ENCODE results near the gene PYDC1.
"Not testable (repeated sequence)": the region's sequence is repeated elsewhere in the genome, so short reads cannot be mapped to it uniquely, and the experiment has no call there.

PYDC1 gene

DNA sequence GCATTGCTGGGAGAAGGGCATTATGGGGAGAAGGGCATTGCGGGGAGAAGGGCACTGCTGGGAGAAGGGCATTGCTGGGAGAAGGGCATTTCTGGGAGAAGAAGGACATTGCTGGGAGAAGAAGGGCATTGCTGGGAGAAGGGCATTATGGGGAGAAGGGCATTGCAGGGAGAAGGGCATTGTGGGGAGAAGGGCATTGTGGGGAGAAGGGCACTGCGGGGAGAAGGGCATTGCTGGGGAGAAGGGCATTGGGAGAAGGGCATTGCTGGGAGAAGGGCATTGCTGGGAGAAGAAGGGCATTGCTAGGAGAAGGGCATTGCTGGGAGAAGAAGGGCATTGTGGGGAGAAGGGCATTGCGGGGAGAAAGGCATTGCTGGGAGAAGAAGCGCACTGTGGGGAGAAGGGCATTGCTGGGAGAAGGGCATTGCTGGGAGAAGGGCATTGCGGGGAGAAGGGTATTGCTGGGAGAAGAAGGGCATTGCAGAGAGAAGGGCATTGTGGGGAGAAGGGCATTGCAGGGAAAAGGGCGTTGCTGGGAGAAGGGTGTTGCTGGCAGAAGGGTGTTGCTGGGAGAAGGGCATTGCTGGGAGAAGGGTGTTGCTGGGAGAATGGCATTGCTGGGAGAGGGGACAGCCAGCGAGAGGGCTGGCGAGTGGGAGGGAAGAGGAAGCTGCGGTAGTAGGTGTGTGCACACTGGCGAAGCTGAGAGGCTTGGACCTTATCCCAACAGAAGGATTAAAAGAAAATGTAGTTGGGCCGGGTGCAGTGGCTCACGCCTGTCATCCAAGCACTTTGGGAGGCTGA lies 4.6 kb upstream of the PYDC1 start:
- DNase-seq, result no peak

- DNase-seq, result no peak
These were observed 2.3 kb upstream of the PYDC1 start for GRCh38 chr16:31219154-31219741.

DNA sequence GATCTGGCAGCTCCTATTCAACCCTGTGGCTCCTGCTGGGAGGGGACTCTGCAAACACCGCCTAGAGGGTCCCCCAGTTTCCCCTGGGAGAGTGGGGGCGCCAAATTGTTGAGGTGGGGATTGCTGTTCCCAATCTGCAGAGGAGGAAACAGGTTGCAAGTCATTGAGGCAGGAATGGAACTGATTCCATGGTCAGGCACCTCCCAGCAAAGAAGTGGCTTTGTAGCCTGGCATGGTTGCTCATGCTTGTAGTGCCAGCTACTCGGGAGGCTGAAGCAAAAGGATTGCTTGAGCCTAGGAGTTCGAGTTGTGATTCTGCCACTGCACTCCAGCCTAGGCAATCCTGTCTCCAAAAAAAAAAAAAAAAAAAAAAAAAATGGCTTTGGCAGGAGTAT lies 198 bp upstream of the PYDC1 start:
- DNase-seq, result peak in 1 of 2 experiments; percentile 21

DNA sequence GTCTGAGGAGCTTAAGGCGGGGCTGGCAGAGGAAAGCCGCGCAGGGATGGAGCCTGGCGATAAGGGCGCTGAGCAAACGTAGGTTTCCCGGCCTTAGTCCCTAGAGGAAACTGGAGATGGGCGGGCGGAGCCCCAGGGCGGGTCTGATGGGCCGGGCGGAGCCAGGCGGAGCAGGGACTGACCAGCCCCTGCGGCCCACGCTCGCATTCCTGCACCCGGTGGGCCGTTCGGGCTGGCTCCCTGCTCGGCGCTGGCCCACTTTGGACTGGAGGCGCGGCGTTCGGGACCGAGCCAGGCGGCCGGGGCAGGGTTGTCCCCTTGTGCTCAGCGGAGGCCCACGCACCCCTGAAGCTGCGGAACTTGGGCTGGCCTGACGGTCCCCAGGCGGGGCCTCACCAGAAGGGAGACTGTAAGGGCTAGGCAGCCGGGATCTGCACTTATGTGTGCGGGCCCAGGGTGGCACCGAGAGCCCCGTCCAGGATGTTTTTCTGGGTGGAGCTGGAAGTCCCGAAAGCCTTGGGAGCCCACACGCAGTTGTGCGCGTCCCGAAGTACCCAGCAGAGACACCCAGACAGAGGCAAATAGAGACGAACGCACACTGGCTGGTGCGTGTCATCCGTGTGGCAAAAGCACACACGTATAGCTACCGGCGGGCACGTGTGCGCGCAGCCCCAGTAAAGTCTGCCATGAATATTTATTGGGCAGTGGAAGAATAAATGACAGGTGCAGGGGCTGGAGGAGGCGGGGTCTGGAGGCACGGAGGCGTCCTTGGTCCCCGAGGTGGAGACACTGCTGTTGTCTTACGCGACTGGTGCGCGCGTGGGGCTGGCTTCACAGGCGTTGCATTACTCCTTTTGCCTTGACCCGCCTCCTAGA lies 1.4 kb downstream of the PYDC1 start:
- DNase-seq, result peak in 1 of 2 experiments; percentile 83

DNA sequence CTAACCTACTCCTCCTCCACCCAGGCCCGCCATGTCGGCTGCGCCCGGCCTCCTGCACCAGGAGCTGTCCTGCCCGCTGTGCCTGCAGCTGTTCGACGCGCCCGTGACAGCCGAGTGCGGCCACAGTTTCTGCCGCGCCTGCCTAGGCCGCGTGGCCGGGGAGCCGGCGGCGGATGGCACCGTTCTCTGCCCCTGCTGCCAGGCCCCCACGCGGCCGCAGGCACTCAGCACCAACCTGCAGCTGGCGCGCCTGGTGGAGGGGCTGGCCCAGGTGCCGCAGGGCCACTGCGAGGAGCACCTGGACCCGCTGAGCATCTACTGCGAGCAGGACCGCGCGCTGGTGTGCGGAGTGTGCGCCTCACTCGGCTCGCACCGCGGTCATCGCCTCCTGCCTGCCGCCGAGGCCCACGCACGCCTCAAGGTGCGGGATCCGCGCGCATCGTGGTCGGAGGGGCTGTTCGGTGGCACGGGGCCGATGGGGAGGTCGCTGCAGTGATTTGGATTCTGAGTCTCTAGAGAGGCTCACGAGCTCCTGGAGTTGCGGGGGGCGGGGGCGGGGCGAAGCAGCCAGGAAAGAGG lies 2.1 kb downstream of the PYDC1 start:
- peak in 1 of 2 experiments; percentile 35 for DNase-seq

GRCh38 chr16:31213877-31214707 lies 2.8 kb downstream of the PYDC1 start, which contains the start of gene TRIM72:
TSS of gene TRIM72 (plus strand) at chr16:31214119. CDS start at chr16:31214739, 620 bp downstream.
- DNase-seq, result no peak

DNA sequence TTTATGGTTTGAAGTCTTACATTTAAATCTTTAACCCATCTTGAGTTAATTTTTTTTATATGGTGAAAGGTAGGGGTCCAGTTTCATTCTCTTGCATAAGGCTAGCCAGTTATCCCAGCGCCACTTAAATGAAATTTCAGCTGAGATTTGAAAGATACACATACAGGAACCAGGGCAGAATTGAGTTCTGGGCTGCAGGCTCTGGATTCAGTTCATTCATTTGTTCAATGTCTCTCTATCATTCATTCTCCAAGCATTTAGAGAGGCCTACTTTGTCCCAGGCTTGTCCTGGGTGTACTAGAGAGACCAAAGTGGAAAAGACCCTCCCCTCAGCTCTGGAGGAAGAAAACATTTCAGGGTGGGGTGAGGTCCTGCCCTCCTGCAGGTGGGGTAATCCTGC lies 3.6 kb downstream of the PYDC1 start:
- DNase-seq, result no peak

- DNase-seq, result no peak
These were observed 10.2 kb downstream of the PYDC1 start for GRCh38 chr16:31206776-31207175.

DNA sequence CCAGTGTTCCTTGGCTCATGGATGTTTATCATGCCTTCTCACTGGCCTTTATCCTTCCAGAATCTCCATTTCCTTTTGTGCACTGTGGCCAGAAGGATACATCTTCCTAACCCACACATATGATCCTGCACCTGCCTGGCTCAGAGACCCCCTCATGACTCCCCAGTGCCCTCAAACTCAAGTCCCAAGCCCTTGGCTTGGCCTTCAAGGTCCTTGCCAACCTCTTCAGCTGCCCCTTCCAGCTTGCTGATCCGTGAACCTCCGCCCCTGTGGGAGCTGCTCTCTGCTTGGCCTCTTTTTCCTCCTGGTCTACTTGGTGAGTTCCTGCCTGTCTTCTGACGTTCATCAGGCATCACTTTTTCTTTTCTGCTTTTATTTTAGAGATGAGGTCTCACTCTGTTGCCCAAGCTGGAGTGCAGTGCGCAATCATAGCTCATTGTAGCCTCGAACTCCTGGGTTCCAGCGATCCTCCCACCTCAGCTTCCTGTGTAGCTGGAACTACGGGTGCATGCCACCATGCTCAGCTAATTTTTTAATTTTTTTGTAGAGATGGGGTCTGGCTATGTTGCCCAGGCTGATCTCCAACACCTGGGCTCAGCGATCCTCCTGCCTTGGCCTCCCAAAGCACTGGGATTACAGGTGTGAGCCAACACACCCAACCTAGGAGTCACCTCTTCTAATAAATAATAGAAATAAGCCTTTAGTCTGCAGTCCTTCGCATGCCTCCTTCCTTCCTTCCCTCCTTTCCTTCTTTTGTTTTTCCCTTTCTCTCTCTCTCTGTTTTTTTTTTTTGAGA lies 11.9 kb downstream of the PYDC1 start:
- no peak for DNase-seq

- peak in 1 of 2 experiments; percentile 55 for DNase-seq
These were observed 14.2 kb downstream of the PYDC1 start, which contains the start of gene PYCARD for GRCh38 chr16:31202414-31203375. TSS of gene PYCARD (minus strand) at chr16:31202760. CDS start at chr16:31202690, 70 bp downstream.

- peak in 1 of 2 experiments; percentile 55 for DNase-seq
These were observed 15.1 kb downstream of the PYDC1 start for GRCh38 chr16:31201582-31202413.

DNA sequence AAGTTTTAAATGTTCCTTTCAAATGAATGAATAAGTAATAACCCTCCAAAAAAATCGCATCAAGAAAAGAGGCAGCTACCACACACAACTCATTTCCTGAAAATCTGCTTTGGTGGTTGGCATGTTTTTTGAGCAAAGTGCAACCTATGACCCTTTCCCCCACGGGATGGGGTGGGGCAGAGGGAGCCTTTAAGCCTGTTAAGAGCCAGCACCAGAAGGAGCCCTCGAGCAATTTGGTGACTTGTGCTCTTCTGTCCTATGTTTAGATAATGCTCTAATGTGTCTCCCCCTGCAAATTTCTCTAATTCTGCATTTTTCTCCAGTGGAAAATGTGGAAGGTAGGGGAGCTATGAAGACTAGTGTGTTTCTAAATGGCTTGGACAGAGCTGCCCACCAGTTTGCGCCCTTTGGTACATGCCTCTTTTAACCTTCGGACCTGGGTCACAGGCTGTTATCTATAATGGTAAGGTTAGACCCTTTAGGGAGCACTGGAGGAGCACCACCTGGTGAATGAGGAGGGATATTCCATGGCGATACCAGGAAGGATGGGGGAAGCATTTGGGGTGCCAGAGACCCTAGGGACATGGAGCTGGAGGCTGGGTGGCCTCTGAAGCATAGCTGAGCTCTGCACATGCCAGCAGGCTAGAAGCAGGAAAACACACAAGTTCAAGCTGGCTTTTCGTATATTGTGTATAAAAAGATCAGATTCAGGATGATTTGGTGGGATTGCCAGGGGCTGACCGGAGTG lies 15.9 kb downstream of the PYDC1 start:
- no peak for DNase-seq

DNA sequence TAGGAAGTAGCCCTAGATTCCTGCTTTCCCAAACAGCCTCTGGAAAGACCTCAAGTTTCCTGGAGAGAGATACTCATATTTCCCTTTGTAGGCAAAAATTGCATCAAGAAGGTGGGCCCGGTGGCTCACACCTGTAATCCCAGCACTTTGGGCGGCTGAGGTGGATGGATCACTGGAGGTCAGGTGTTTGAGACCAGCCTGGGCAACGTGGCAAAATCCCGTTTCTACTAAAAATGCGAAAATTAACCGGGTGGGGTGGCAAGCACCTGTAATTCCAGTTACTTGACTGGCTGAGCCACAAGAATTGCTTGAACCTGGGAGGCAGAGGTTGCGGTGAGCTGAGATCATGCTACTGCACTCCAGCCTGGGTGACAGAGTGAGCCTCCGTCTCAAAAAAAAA lies 16.8 kb downstream of the PYDC1 start:
- DNase-seq, result not testable (repeated sequence)

DNA sequence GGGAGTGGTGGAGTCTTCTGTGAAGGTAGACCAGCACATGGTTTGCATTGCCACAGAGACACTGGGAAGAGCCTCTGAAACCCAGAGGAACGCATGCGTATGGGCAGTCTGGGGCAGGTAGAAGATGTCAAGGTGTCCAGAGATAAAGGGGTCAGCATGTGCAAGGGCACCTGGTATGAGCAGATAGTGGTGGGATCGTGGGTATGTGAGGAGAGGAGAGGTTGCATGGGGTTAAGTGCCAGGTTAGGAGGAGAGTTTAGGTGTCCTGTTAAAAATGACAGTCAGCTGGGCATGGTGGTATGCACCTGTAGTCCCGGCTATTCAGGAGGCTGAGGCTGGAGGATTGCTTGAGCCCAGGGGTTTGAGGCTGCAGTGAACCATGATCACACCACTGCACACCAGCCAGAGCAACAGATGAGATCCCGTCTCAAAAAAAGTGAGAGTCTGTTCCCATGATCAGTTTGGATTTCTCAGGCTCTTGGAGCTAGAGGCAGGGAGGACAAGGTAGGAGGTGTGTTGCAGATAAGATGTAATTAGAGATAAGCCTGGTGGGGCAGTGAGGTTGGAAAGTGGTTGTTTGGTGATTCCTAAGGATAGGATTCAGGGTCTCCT lies 17.4 kb downstream of the PYDC1 start:
- no peak for DNase-seq

DNA sequence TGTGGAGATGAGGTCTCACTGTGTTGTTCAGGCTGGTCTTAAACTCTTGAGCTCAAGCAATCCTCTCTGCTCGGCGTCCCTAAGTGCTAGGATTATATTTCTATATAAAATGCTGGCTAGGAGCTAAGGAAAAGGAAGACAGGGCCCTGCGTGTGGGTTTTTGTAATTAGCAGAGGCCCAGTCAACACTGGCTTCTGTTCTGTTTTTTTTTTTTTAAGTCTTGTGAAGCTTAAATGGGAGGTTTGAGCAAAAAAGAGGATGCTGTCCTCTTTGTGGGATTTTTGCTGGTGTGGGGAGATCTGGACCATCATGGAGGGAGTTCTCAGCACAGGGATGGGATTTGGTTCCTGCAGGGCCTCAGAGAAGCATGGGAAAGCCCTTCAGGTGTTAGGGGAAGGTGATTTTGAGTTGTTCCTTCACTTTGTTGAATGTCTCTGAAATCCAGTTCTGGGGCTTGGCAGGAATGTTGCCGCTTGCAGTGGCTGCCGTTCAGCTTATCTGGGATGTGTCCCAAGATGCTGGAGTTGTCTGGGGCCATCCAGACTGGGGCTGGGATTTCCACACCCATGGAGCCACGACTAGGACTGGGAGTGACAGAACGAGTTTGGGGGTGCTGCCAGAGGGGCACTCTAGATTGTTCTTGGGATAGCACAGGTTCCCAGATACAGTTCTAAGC lies 18.6 kb downstream of the PYDC1 start:
- no peak for DNase-seq

DNA sequence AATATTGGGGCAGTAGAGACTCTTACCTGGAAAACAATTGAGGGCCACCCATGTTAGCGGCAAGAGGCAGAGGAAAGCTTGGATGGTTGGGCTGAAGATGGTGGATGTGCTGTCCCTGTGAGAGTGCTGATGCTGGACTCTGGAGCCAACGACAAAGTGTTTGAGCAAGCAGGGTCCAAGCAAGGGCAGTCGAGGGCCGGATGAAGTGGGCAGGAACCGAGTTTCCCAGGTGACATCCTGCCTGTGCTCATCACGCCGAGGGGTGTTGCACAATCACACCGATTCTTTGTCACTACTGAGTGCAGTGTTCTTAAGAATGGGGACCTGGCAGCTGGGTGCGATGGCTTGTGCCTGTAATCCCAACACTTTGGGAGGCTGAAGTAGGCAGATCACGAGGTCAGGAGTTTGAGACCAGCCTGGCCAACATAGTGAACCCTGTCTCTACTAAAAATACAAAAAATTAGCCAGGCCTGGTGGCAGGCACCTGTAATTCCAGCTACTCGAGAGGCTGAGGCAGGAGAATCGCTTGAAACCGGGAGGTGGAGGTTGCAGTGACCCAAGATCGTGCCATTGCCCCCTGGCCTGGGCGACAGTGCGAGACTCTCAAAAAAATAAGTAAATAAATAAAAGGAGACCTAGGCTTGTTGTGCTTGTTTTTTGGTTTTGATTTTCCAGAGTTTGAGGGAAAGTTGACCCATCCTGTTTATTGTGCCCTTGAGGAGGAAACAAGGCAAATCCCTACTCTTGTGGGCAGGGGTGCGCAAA lies 20.4 kb downstream of the PYDC1 start:
- no peak for DNase-seq

Data from NCI-H526 (cell line).